Measurements from ENCODE around the gene HYLS1. TPM values are rescaled to one million over a fixed set of nuclear protein-coding genes. Genes with fewer than 3 reads are reported as not detected.

HYLS1 gene
- total RNA-seq, 1 experiment from 2014 or later = 8.6 TPM

DNA sequence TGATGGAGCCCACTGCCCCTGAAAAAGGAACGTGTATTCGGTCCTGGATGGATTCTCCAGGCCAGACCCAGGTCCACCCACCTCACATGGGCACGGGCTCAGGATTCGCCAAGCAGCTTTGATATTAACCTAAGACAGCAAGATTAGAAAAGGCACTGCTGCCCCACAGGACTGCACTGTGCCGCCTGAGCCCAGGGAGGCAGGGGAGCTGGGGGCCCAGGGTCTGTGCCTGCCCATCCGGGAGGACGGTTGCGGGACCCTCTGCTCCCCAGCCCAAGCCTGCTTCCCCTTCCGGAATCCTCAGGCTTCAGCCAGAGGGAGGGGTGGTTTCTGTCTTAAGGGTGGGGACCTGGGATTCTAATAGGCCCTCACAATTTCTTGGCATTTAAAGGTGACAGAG, 44.8 kb downstream of the HYLS1 start:
- no peak overlapping the region for H3K56ac ChIP-seq (ENCODE audit: insufficient read length, low read depth, low read length)
- no peak overlapping the region for H4K8ac ChIP-seq (replicated peaks; ENCODE audit: insufficient read length, low read depth, low read length)
- no peaks in the 10 kb centered on the region for H3K79me2 ChIP-seq (ENCODE audit: insufficient read depth, low read length)
- DNase-seq = no peak
- H3K27me3 ChIP-seq (ENCODE audit: insufficient read depth, low read length) = no peaks in the 10 kb centered on the region
- no peak overlapping the region for H3K4ac ChIP-seq (ENCODE audit: low read depth, low read length)
- H2BK20ac ChIP-seq (ENCODE audit: low read depth, low read length, poor library complexity, severe bottlenecking) = no peak overlapping the region
- no peak overlapping the region for H2BK120ac ChIP-seq (ENCODE audit: low read depth, low read length, poor library complexity, severe bottlenecking)
- Mint-ChIP-seq H3K4me3 (no peak overlapping the region), H3K27ac (peak overlapping the region in 1 of 3 experiments; percentile 13; a peak in 1 of 7 replicates), H3K27me3 (ENCODE audit: low read depth) (peaks cover 6% of the 10 kb centered on the region), H3K36me3 (ENCODE audit: insufficient read depth in 1 of 3, low read depth in 3 of 3) (no peaks in the 10 kb centered on the region), H3K4me1 (peaks cover 23 to 38% of the 10 kb centered on the region in 2 experiments), H3K9me3 (no peaks in the 10 kb centered on the region; a peak in 1 of 5 replicates)
- no peak overlapping the region for H2BK12ac ChIP-seq (ENCODE audit: insufficient read length, low read depth, low read length)
- no peak overlapping the region for H2BK15ac ChIP-seq (ENCODE audit: low read depth, low read length)
- H4K20me1 ChIP-seq (ENCODE audit: control insufficient read depth, insufficient read depth, insufficient read length) = no peaks in the 10 kb centered on the region
- H3K9ac ChIP-seq (ENCODE audit: extremely low read depth, insufficient read length, low read length) = no peak overlapping the region
- no peak overlapping the region for H3K27ac ChIP-seq (ENCODE audit: insufficient read length, low read depth, low read length)
- no peak overlapping the region for H3K23ac ChIP-seq (ENCODE audit: insufficient read length, low read depth, low read length)
- no peak overlapping the region for H4K91ac ChIP-seq (ENCODE audit: insufficient read length, low read depth, low read length)
- no peak overlapping the region for H3K4me2 ChIP-seq (ENCODE audit: insufficient read depth, insufficient read length, low read length)
- no peaks in the 10 kb centered on the region for H3K23me2 ChIP-seq (ENCODE audit: insufficient read length, low read depth, low read length, poor library complexity, severe bottlenecking)
- no peak overlapping the region for H3K14ac ChIP-seq (ENCODE audit: insufficient read depth, low read length)
- H3K4me1 ChIP-seq (ENCODE audit: insufficient read depth, low read length) = peaks cover 6% of the 10 kb centered on the region; the same call in 1 of the 2 replicates
- WGBS (ENCODE audit: extremely low coverage, insufficient read length, low lambda C conversion rate) = no CpG with 5 or more reads among the region's 9 CpGs
- H3T11ph ChIP-seq (ENCODE audit: low read length) = no peak overlapping the region
- H2BK5ac ChIP-seq (ENCODE audit: insufficient read length, low read length) = no peak overlapping the region
- no peak overlapping the region for H2AFZ ChIP-seq (ENCODE audit: low read length)
- H4K5ac ChIP-seq (ENCODE audit: insufficient read length, low read depth, low read length) = no peak overlapping the region
- H3K9me3 ChIP-seq (ENCODE audit: control insufficient read depth, low read depth, low read length) = no peaks in the 10 kb centered on the region
- no peak overlapping the region for H3K18ac ChIP-seq (ENCODE audit: insufficient read length, low read depth, low read length)
- TF ChIP-seq, protein P1, sequence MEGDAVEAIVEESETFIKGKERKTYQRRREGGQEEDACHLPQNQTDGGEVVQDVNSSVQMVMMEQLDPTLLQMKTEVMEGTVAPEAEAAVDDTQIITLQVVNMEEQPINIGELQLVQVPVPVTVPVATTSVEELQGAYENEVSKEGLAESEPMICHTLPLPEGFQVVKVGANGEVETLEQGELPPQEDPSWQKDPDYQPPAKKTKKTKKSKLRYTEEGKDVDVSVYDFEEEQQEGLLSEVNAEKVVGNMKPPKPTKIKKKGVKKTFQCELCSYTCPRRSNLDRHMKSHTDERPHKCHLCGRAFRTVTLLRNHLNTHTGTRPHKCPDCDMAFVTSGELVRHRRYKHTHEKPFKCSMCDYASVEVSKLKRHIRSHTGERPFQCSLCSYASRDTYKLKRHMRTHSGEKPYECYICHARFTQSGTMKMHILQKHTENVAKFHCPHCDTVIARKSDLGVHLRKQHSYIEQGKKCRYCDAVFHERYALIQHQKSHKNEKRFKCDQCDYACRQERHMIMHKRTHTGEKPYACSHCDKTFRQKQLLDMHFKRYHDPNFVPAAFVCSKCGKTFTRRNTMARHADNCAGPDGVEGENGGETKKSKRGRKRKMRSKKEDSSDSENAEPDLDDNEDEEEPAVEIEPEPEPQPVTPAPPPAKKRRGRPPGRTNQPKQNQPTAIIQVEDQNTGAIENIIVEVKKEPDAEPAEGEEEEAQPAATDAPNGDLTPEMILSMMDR (conservative IDR thresholded peaks at IDR 0.05) = no peak
- H3K79me1 ChIP-seq (ENCODE audit: insufficient read depth, low read depth, low read length, poor library complexity, severe bottlenecking) = no peaks in the 10 kb centered on the region
- no peak overlapping the region for H2AK5ac ChIP-seq (ENCODE audit: insufficient read length, low read length)

All from H9 (cell line).